ENCODE results near the gene EIF4A2. TPM values are rescaled to one million over a fixed set of nuclear protein-coding genes. Genes with fewer than 3 reads are reported as not detected.

Gene EIF4A2
- total and polyA plus RNA-seq, 2 of the 13 experiments (the other 11 are each of a cell fraction or from before 2014, with no cell fraction given), result 480 to 596 TPM

GRCh38 chr3:186783058-186783730 lies at the start of gene EIF4A2 (continued):
- TF ChIP-seq, protein P1, sequence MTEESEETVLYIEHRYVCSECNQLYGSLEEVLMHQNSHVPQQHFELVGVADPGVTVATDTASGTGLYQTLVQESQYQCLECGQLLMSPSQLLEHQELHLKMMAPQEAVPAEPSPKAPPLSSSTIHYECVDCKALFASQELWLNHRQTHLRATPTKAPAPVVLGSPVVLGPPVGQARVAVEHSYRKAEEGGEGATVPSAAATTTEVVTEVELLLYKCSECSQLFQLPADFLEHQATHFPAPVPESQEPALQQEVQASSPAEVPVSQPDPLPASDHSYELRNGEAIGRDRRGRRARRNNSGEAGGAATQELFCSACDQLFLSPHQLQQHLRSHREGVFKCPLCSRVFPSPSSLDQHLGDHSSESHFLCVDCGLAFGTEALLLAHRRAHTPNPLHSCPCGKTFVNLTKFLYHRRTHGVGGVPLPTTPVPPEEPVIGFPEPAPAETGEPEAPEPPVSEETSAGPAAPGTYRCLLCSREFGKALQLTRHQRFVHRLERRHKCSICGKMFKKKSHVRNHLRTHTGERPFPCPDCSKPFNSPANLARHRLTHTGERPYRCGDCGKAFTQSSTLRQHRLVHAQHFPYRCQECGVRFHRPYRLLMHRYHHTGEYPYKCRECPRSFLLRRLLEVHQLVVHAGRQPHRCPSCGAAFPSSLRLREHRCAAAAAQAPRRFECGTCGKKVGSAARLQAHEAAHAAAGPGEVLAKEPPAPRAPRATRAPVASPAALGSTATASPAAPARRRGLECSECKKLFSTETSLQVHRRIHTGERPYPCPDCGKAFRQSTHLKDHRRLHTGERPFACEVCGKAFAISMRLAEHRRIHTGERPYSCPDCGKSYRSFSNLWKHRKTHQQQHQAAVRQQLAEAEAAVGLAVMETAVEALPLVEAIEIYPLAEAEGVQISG (CRISPR knock-in tag; IDR thresholded peaks at IDR 0.05), result peak; percentile 76
- TF ChIP-seq ZNF598 (CRISPR knock-in tag; IDR thresholded peaks at IDR 0.05; ENCODE audit: borderline replicate concordance), result 0 out of 2 replicates have a peak, but pooled peaks have one; percentile 17
- TF ChIP-seq TCF7 (IDR thresholded peaks at IDR 0.05; ENCODE audit: low read depth), result no peak
- TF ChIP-seq, protein P2, sequence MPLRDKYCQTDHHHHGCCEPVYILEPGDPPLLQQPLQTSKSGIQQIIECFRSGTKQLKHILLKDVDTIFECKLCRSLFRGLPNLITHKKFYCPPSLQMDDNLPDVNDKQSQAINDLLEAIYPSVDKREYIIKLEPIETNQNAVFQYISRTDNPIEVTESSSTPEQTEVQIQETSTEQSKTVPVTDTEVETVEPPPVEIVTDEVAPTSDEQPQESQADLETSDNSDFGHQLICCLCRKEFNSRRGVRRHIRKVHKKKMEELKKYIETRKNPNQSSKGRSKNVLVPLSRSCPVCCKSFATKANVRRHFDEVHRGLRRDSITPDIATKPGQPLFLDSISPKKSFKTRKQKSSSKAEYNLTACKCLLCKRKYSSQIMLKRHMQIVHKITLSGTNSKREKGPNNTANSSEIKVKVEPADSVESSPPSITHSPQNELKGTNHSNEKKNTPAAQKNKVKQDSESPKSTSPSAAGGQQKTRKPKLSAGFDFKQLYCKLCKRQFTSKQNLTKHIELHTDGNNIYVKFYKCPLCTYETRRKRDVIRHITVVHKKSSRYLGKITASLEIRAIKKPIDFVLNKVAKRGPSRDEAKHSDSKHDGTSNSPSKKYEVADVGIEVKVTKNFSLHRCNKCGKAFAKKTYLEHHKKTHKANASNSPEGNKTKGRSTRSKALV (CRISPR knock-in tag; IDR thresholded peaks at IDR 0.05), result peak; percentile 95
- TF ChIP-seq SRSF1 (optimal IDR thresholded peaks at IDR 0.05; ENCODE audit: low read depth, low read length), result peak; percentile 94
- TF ChIP-seq SP1 (IDR thresholded peaks at IDR 0.05), result no peak
- peak; percentile 51; the same call in 1 of the 2 replicates for TF ChIP-seq SP1 (CRISPR knock-in tag; IDR thresholded peaks at IDR 0.05)
- peak; percentile 84 for TF ChIP-seq YY1 (IDR thresholded peaks at IDR 0.05; ENCODE audit: insufficient read depth, insufficient replicate concordance, low read depth, low read length)
- TF ChIP-seq KDM4B (CRISPR knock-in tag; IDR thresholded peaks at IDR 0.05), result 0 out of 2 replicates have a peak, but pooled peaks have one; percentile 25
- TF ChIP-seq, protein P3, sequence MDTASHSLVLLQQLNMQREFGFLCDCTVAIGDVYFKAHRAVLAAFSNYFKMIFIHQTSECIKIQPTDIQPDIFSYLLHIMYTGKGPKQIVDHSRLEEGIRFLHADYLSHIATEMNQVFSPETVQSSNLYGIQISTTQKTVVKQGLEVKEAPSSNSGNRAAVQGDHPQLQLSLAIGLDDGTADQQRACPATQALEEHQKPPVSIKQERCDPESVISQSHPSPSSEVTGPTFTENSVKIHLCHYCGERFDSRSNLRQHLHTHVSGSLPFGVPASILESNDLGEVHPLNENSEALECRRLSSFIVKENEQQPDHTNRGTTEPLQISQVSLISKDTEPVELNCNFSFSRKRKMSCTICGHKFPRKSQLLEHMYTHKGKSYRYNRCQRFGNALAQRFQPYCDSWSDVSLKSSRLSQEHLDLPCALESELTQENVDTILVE (CRISPR knock-in tag; IDR thresholded peaks at IDR 0.05), result peak; percentile 98
- TF ChIP-seq ARNT2 (CRISPR knock-in tag; IDR thresholded peaks at IDR 0.05; ENCODE audit: low read depth), result peak; percentile 40; the same call in 1 of the 2 replicates
- TF ChIP-seq POGZ (CRISPR knock-in tag; IDR thresholded peaks at IDR 0.05), result peak; percentile 96
- no peak for TF ChIP-seq ZNF331 (CRISPR knock-in tag; IDR thresholded peaks at IDR 0.05)
- TF ChIP-seq, protein P4, sequence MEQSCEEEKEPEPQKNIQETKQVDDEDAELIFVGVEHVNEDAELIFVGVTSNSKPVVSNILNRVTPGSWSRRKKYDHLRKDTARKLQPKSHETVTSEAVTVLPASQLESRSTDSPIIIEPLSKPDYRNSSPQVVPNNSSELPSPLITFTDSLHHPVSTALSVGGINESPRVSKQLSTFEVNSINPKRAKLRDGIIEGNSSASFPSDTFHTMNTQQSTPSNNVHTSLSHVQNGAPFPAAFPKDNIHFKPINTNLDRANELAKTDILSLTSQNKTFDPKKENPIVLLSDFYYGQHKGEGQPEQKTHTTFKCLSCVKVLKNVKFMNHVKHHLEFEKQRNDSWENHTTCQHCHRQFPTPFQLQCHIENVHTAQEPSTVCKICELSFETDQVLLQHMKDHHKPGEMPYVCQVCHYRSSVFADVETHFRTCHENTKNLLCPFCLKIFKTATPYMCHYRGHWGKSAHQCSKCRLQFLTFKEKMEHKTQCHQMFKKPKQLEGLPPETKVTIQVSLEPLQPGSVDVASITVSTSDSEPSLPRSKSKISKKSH (CRISPR knock-in tag; IDR thresholded peaks at IDR 0.05; ENCODE audit: borderline replicate concordance), result no peak
- 0 out of 2 replicates have a peak, but pooled peaks have one; percentile 65 for TF ChIP-seq KDM5A (IDR thresholded peaks at IDR 0.05; ENCODE audit: borderline replicate concordance, low read length)
- TF ChIP-seq ZKSCAN8 (CRISPR knock-in tag; IDR thresholded peaks at IDR 0.05; ENCODE audit: borderline replicate concordance), result no peak
- TF ChIP-seq FOXK1 (CRISPR knock-in tag; IDR thresholded peaks at IDR 0.05; ENCODE audit: borderline replicate concordance, low read depth), result peak; percentile 11; the same call in 1 of the 2 replicates
- peak; percentile 16 for TF ChIP-seq MED8 (CRISPR knock-in tag; IDR thresholded peaks at IDR 0.05; ENCODE audit: insufficient replicate concordance)
- TF ChIP-seq ZNF232 (CRISPR knock-in tag; IDR thresholded peaks at IDR 0.05; ENCODE audit: borderline replicate concordance), result peak; percentile 0; the same call in 1 of the 2 replicates
- no peak; the same call in 1 of the 2 replicates for TF ChIP-seq ZNF879 (CRISPR knock-in tag; IDR thresholded peaks at IDR 0.05)
- TF ChIP-seq ELF4 (CRISPR knock-in tag; IDR thresholded peaks at IDR 0.05; ENCODE audit: borderline replicate concordance), result peak; percentile 93; the same call in 1 of the 2 replicates
- peak; percentile 20; the same call in 1 of the 2 replicates for TF ChIP-seq PITX1 (CRISPR knock-in tag; IDR thresholded peaks at IDR 0.05)
- peak; percentile 65 for TF ChIP-seq U2AF1 (optimal IDR thresholded peaks at IDR 0.05; ENCODE audit: low read depth, low read length)
